Thymus (tissue), 11 donors: Measurements from ENCODE around the gene FCGBP. TPM values are rescaled to one million over a fixed set of nuclear protein-coding genes. Genes with fewer than 3 reads are reported as not detected.
"Not testable (repeated sequence)": the region's sequence is repeated elsewhere in the genome, so short reads cannot be mapped to it uniquely, and the experiment has no call there.

Source experiments
- DNase-seq, 9 donors: peaks; one replicate each; pipeline ENCODE4 v3.0.0-alpha.2; 2013; ENCODE audit warnings: low spot score in 9 of 9, low read depth in 6 of 9, missing footprints in 1 of 9
- H3K27ac ChIP-seq, 2 donors: one replicate each; pipeline ENCODE4 v1.5.1; 2013; ENCODE audit warnings: control low read depth in 1 of 2, low read depth in 1 of 2, low read length in 1 of 2, mild to moderate bottlenecking in 1 of 2, moderate library complexity in 1 of 2
- H3K27me3 ChIP-seq, 2 donors: one replicate each; pipeline ENCODE4 v1.5.1; 2013; ENCODE audit warnings: low read length in 1 of 2; ENCODE audit not compliant: control insufficient read depth in 2 of 2, insufficient read depth in 1 of 2
- H3K36me3 ChIP-seq, 2 donors: one replicate each; pipeline ENCODE4 v1.5.1; 2013; ENCODE audit warnings: low read length in 1 of 2, mild to moderate bottlenecking in 1 of 2, moderate library complexity in 1 of 2; ENCODE audit not compliant: control insufficient read depth in 2 of 2, insufficient read depth in 2 of 2
- H3K4me1 ChIP-seq, 2 donors: one replicate each; pipeline ENCODE4 v1.5.1; 2013; ENCODE audit warnings: low read length in 2 of 2; ENCODE audit not compliant: control insufficient read depth in 2 of 2, insufficient read depth in 2 of 2
- H3K4me3 ChIP-seq, 2 donors: one replicate each; pipeline ENCODE4 v1.5.1; 2013; ENCODE audit warnings: low read length in 2 of 2, control low read depth in 1 of 2, mild to moderate bottlenecking in 1 of 2
- H3K9me3 ChIP-seq, 2 donors: one replicate each; pipeline ENCODE4 v1.5.1; 2013; ENCODE audit warnings: low read length in 1 of 2, mild to moderate bottlenecking in 1 of 2; ENCODE audit not compliant: control insufficient read depth in 2 of 2, insufficient read depth in 1 of 2
- WGBS: extraction: QIAGEN DNeasy Blood & Tissue Kit; methylation state at CpG from one replicate; pipeline ENCODE4 v1.1.7; 2013; 5-methylcytosine and 5-hydroxymethylcytosine counted together
- polyA plus RNA-seq: library from polyadenylated mRNA; stranded (reverse); fragments of 200-250 nt; gene quantifications from one replicate; pipeline ENCODE4 v1.2.3, GENCODE V29; 2013
- total RNA-seq: library from RNA; stranded (reverse); fragments of 120-200 nt; gene quantifications from one replicate; pipeline ENCODE4 v1.2.4, GENCODE V29; 2013
- donor health status: healthy.

Gene FCGBP
- total and polyA plus RNA-seq, 2 donors = 4.6 to 7.7 TPM

DNA sequence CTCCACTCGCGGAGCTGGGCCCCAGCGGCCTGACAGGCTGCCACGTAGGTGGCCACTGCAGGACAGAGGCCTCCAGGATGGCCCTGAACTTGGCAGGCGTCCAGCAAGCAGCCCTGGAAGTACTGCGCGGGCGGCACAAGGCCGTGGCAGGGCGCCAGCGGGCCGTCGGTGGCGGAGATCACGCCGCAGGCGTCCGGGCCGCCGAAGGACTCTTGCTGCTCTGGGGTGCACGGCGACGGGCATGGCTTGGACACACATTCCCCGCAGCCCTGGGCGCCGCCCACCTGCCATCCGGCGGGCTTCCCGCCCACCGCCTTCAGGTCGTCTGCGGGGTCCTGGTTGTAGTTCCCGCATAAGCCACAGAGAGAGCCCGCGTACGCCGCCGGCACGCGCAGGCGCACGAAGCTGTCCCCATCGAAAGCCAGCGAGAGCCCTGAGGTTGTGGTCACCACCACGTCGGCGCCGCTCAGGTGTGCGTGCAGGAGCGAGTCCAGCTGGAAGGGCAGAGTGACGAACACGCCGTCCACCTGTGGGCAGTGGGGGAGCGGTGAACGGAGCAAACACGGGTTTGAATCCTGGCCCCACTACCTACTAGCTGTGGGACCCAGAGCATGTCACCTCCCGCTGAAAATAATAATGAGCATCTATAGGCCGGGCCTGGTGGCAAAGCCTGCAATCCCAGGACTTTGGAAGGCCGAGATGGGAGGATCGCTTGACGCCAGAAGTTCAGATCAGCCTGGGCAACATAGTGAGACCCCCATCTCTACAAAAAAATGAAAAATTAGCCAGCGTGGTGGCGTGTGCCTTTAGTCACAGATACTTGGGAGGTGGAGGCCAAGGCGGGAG lies 42.6 kb downstream of the FCGBP start:
- WGBS = 67% methylated on average over 64 of the region's 64 CpGs
- DNase-seq = not testable (repeated sequence)

DNA sequence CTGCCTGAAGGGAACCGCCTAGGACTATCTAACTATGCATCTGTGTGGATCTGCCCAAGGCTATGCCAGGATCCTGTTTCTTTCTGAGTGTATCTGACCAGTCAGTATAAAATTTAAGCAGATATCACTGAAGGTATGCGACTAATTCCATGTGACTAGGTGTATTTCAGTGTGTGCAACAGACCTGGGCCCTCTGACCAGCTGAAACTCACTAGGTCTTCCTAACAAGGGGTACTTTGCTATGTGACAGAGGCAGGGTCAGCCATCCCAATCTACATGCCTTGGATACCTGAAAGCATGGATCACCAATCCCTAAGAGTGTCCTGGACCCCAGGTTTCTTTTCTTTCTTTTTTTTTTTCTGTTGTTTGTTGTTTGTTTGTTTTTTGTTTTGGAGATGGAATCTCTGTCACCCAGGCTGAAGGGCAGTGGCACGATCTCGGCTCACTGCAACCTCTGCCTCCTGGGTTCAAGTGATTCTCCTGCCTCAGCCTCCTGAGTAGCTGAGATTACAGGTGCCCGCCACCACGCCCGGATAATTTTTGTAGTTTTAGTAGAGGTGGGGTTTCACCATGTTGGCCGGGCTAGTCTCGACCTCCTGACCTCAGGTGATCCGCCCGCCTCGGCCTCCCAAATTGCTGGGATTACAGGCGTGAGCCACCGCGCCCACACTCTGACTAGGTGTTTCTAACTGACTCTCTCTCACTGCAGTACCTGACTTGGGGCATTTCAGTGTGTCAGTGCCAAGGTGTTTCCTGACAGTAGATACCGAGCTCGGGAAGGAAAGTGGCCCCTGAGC lies 43.5 kb downstream of the FCGBP start:
- Histone ChIP-seq H3K4me1 (no peaks in the 10 kb centered on the region), H3K27me3 (peaks cover 0 to 19% of the 10 kb centered on the region in 2 donors), H3K9me3 (no peaks in the 10 kb centered on the region), H3K27ac (no peak overlapping the region), H3K4me3 (no peak overlapping the region), H3K36me3 (no peaks in the 10 kb centered on the region)
- DNase-seq = no peak
- WGBS = 87% methylated on average over 17 of the region's 17 CpGs

More for the DNA sequence above, 42.6 kb downstream of the FCGBP start:
- H3K4me1 ChIP-seq, H3K9me3 ChIP-seq, H3K4me3 ChIP-seq, H3K27ac ChIP-seq, H3K36me3 ChIP-seq: not testable (repeated sequence)
- peaks cover 0 to 19% of the 10 kb centered on the region in 2 donors for H3K27me3 ChIP-seq

DNA sequence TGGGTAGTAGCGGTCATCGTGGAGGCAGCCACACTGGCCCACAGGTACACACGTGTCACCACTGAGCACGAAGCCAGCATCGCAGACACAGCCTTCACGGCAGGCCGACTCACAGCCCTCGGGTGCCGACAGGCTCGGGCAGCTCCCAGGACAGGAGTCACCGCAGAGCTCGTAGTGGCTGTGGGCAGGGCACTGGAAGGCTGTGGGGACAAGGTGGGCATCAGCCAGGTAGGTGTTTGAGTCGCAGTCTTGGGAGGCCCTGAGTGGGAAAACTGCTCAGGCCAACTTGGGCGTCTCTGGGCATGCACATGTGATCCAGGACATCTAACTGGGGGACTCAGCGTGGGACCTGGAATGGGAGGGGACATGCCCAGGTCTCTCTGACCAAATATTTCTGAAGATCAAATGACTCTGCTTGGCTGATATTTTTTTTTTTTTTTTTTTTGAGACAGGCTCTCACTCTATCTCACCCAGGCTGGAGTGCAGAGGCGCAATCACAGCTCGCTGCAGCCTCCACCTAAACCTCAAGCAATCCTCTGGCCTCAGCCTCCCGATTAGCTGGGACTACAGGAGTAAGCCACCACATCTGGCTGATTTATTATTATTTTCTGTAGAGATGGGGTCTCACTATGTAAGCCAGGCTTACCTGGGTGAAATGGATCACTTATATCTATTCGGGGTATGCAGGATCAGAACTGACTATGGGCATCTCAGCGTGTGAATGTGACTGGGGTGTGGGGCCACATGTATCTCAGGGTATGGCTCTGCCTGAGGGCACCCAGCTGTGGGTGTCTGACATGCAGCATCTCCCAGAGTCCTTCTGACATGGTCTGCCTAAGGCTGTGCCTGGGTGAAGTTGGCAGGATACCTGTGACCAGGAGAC lies 44.3 kb downstream of the FCGBP start:
- not testable (repeated sequence) for H3K4me1 ChIP-seq, H3K4me3 ChIP-seq, H3K27ac ChIP-seq, DNase-seq, H3K36me3 ChIP-seq, H3K9me3 ChIP-seq
- H3K27me3 ChIP-seq = peaks cover 0 to 19% of the 10 kb centered on the region in 2 donors
- 96% methylated on average over 18 of the region's 20 CpGs for WGBS

DNA sequence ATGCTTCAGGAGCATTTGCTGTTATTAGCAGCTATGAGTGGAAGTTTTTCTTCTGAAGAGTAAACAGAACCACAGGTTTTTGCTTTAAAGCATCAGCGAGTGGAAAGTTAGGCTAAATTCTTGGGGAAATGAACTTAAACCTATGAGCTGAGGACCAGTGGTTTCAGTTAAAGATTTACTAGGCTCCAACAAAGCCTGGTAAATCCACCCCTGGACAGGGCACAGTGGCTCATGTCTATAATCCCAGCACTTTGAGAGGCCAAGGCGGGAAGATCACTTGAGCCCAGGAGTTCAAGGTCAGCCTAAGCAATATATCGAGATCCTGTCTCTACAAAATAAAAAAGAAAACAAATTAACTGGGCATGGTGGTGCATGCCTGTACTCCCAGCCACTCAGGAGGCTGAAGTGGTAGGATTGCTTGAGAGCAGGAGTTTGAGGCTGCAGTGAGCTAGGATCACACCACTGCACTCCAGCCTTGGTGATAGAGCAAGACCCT lies 46.9 kb downstream of the FCGBP start:
- H3K9me3 ChIP-seq, H3K4me1 ChIP-seq, DNase-seq, H3K4me3 ChIP-seq, H3K27ac ChIP-seq, H3K36me3 ChIP-seq: not testable (repeated sequence)
- H3K27me3 ChIP-seq = peaks cover 0 to 19% of the 10 kb centered on the region in 2 donors
- WGBS = 91% methylated on average over 3 of the region's 3 CpGs

DNA sequence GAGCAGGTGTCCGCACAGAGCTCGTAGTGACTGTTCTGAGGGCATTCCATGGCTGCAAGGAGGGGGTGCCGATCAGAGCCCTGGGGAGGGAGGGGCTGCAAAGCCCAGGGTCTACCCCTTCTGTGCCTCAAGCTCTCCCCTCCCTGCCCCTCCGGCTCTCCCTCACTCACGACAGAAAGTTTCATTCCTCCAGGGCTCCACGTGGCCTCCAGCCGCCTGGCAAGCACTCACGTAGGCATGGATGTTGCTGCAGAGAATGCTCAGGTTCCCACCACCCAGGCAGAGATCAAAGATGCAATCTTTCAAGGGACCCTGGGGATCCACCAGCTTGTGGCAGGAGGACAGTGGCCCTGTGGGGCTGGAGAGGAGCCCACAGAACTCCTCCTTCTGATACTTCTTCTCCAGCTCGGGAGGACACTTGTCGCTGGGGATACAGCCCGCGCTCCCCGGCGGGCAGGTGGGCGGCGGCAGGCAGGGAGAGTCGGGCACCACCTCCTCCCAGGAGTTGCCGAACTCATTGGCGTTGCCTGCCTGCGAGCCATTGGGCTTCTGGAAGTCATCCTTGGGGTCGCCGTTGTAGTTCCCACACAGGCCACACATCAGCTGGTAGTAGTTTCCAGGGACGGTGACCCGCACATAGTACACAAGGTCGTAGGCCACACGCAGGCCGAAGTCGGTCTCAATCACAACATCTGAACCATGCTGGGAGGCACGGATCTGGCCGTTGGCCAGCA lies 48.4 kb downstream of the FCGBP start:
- not testable (repeated sequence) for H3K9me3 ChIP-seq, H3K4me1 ChIP-seq, H3K27me3 ChIP-seq, H3K27ac ChIP-seq, DNase-seq, H3K36me3 ChIP-seq, H3K4me3 ChIP-seq
- 91% methylated on average over 23 of the region's 30 CpGs for WGBS

DNA sequence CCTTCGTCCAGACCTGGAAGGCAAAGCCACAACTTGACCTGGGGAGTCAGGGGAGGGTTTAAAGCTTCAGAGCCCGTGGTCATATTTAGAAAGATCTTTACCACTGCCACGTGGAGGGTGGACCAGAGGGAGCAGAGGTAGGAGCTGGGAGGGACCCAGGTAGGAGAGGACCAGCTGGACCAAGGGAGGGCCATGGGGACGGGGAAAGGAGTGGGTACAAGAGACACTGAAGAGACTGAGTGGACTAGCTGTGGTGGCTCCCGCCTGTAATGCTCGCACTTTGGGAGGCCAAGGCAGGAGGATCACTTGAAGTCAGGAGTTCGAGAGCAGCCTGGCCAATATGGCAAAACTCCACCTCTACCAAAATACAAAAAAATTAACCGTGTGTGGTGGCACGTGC lies 49.7 kb downstream of the FCGBP start:
- DNase-seq, H3K36me3 ChIP-seq, H3K4me1 ChIP-seq, H3K9me3 ChIP-seq, H3K27ac ChIP-seq, H3K27me3 ChIP-seq, H3K4me3 ChIP-seq: not testable (repeated sequence)
- WGBS = 90% methylated on average over 3 of the region's 9 CpGs

Other genes with a start within 250 kb of the FCGBP start
- gene LGALS14, start 230.2 kb downstream of the FCGBP start, total RNA-seq = 0.14 TPM
- gene LGALS14, start 230.2 kb downstream of the FCGBP start, polyA plus RNA-seq = 2.0 TPM
- gene CLC, start 196.6 kb downstream of the FCGBP start, total RNA-seq = 150 TPM
- gene CLC, start 196.6 kb downstream of the FCGBP start, polyA plus RNA-seq = 6.3 TPM
- 0.09 TPM for gene LEUTX, start 155.8 kb downstream of the FCGBP start, total RNA-seq
- 0.46 TPM for gene LEUTX, start 155.8 kb downstream of the FCGBP start, polyA plus RNA-seq
- gene DYRK1B, start 100.5 kb downstream of the FCGBP start, total RNA-seq = 6.7 TPM
- gene DYRK1B, start 100.5 kb downstream of the FCGBP start, polyA plus RNA-seq = 19.0 TPM
- 208 TPM for gene FBL, start 88.3 kb downstream of the FCGBP start, total RNA-seq
- 185 TPM for gene FBL, start 88.3 kb downstream of the FCGBP start, polyA plus RNA-seq
- 79.3 TPM for gene PSMC4, start 36.5 kb upstream of the FCGBP start, total RNA-seq
- 71.6 TPM for gene PSMC4, start 36.5 kb upstream of the FCGBP start, polyA plus RNA-seq
- 4.3 TPM for gene ZNF546, start 62.4 kb upstream of the FCGBP start, total RNA-seq
- gene ZNF546, start 62.4 kb upstream of the FCGBP start, polyA plus RNA-seq = 2.9 TPM
- 12.4 TPM for gene ZNF780B, start 121.6 kb upstream of the FCGBP start, total RNA-seq
- gene ZNF780B, start 121.6 kb upstream of the FCGBP start, polyA plus RNA-seq = 10.7 TPM
- 13.2 TPM for gene ZNF780A, start 156.3 kb upstream of the FCGBP start, total RNA-seq
- gene ZNF780A, start 156.3 kb upstream of the FCGBP start, polyA plus RNA-seq = 30.0 TPM